ENCODE measurements around the gene PFAS. TPM values are rescaled to one million over a fixed set of nuclear protein-coding genes. Genes with fewer than 3 reads are reported as not detected.

PFAS gene
- total RNA-seq, 1 donor from 2014 or later = 9.5 TPM

Other genes starting within 250 kb of the PFAS start
- 0.13 TPM in 1 of 2 replicates, not detected in the other for gene GUCY2D, start 246.7 kb upstream of the PFAS start, total RNA-seq
- 5.8 and 20.6 TPM in 2 replicates for gene ALOX15B, start 210.2 kb upstream of the PFAS start, total RNA-seq
- gene ALOX12B, start 161.6 kb upstream of the PFAS start, total RNA-seq = 0.26 and 2.0 TPM in 2 replicates
- gene ALOXE3, start 130.8 kb upstream of the PFAS start, total RNA-seq = 1.3 and 2.0 TPM in 2 replicates
- gene HES7, start 125.2 kb upstream of the PFAS start, total RNA-seq = 0.13 and 1.3 TPM in 2 replicates
- gene PER1, start 96.9 kb upstream of the PFAS start, total RNA-seq = 21.9 and 26.4 TPM in 2 replicates
- 2.1 and 4.4 TPM in 2 replicates for gene VAMP2, start 86.3 kb upstream of the PFAS start, total RNA-seq
- 20.2 and 24.2 TPM in 2 replicates for gene TMEM107, start 72.9 kb upstream of the PFAS start, total RNA-seq
- 6.5 and 6.8 TPM in 2 replicates for gene BORCS6, start 59.1 kb upstream of the PFAS start, total RNA-seq
- 0.64 and 1.6 TPM in 2 replicates for gene AURKB, start 38.7 kb upstream of the PFAS start, total RNA-seq
- 2.9 and 5.6 TPM in 2 replicates for gene CTC1, start 1.2 kb upstream of the PFAS start, total RNA-seq
- 11.1 and 11.8 TPM in 2 replicates for gene RANGRF, start 39.4 kb downstream of the PFAS start, total RNA-seq
- 0.26 and 0.38 TPM in 2 replicates for gene SLC25A35, start 46.1 kb downstream of the PFAS start, total RNA-seq
- not detected in 2 replicates for gene ARHGEF15, start 61.0 kb downstream of the PFAS start, total RNA-seq
- gene ODF4, start 90.6 kb downstream of the PFAS start, total RNA-seq = not detected in 2 replicates
- 6,352 and 10,136 TPM in 2 replicates for gene RPL26, start 133.9 kb downstream of the PFAS start, total RNA-seq
- gene RNF222, start 148.5 kb downstream of the PFAS start, total RNA-seq = under 0.01 and 0.38 TPM in 2 replicates
- 47.1 and 52.6 TPM in 2 replicates for gene NDEL1, start 186.6 kb downstream of the PFAS start, total RNA-seq